GM12878 (cell line): ENCODE data around the gene PRKN.

Experiments
- BCL11A ChIP-seq: IDR thresholded peaks from 2 replicates; pipeline ENCODE4 v1.6.1; 2011; ENCODE audit warnings: low read depth, low read length
- CBX3 ChIP-seq: fragments of 200-600 bp; sonication (generic); IDR thresholded peaks from 2 replicates; pipeline ENCODE4 v1.6.1; 2016; ENCODE audit warnings: low read depth, borderline replicate concordance
- FOXK2 ChIP-seq: fragments of 450-650 bp; IDR thresholded peaks from 2 replicates; pipeline ENCODE4 v1.6.1; 2017; ENCODE audit warnings: mild to moderate bottlenecking, moderate library complexity
- POLR2AphosphoS5 ChIP-seq: IDR thresholded peaks from 2 replicates; pipeline ENCODE4 v1.6.1; 2011; ENCODE audit warnings: mild to moderate bottlenecking, low read length, inconsistent platforms
- STAT1 ChIP-seq: fragments of 450-650 bp; conservative IDR thresholded peaks from 2 replicates; pipeline ENCODE4 v1.6.1; 2014; ENCODE audit warnings: antibody characterized with exemption, mild to moderate bottlenecking
- TCF3 ChIP-seq: IDR thresholded peaks from 2 replicates; pipeline ENCODE4 v1.6.1; 2012; ENCODE audit warnings: low read depth, mild to moderate bottlenecking, low read length, borderline replicate concordance; ENCODE audit not compliant: insufficient read depth
- YY1 ChIP-seq: IDR thresholded peaks from 2 replicates; pipeline ENCODE4 v1.6.1; 2011; ENCODE audit warnings: low read depth, mild to moderate bottlenecking, low read length

DNA sequence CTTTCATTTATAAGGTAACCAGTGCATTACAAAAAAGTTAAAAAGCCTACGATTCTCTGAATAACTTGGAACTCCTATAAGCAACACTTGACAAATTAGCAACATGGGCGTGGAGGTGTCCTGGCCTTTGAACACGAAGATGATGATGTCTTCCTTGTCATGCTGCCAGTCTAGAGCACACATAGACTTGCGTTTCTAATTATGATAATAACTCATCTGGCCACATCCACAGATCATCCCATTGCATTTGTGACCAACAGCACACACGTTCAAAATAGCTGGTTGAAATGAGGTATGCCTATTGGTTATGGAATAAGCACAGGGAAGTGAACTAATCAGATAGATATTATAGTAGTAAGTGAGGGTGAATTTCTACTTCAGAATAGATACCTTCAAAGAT is 608.9 kb downstream of the PRKN start:
- TF ChIP-seq STAT1 (no peak), CBX3 (no peak), POLR2AphosphoS5 (no peak), BCL11A (no peak), TCF3 (no peak), YY1 (no peak), FOXK2 (no peak)
